K562 (cell line): ENCODE measurements around the gene PLEKHG5. TPM values are rescaled to one million over a fixed set of nuclear protein-coding genes. Genes with fewer than 3 reads are reported as not detected.

ENCODE experiments used
- ASH1L ChIP-seq: fragments of 450-650 bp; IDR thresholded peaks from 2 replicates; pipeline ENCODE4 v1.6.1; 2018; ENCODE audit warnings: borderline replicate concordance, mild to moderate bottlenecking, low read depth; ENCODE audit not compliant: partially characterized antibody
- ATF1 ChIP-seq, 2 experiments: fragments of 450-650 bp in 1 of 2; IDR thresholded peaks; 2 replicates each; pipeline ENCODE4 v1.6.1; 2016; ENCODE audit warnings: missing compliant biosample characterization in 1 of 2, missing genetic modification characterization in 1 of 2
- NFIC ChIP-seq: fragments of 450-650 bp; IDR thresholded peaks from 2 replicates; pipeline ENCODE4 v1.6.1; 2017; ENCODE audit warnings: mild to moderate bottlenecking, inconsistent platforms
- NR2C1 ChIP-seq, 2 experiments: fragments of 450-650 bp; IDR thresholded peaks; 2 replicates each; pipeline ENCODE4 v1.6.1; 2017; ENCODE audit warnings: mild to moderate bottlenecking in 2 of 2, antibody characterized with exemption in 1 of 2, inconsistent platforms in 1 of 2, missing compliant biosample characterization in 1 of 2, missing genetic modification characterization in 1 of 2
- PHTF2 ChIP-seq: fragments of 250-450 bp; sonication (Bioruptor Pico); IDR thresholded peaks from 2 replicates; pipeline ENCODE4 v1.5.0; 2021; ENCODE audit warnings: mild to moderate bottlenecking
- TBL1XR1 ChIP-seq, 2 experiments: IDR thresholded peaks; 2 replicates each; pipeline ENCODE4 v1.6.1; 2012; ENCODE audit warnings: improper control_type of control experiment in 2 of 2, low read length in 2 of 2, mild to moderate bottlenecking in 1 of 2
- VEZF1 ChIP-seq: fragments of 200-800 bp; sonication (Bioruptor generic); IDR thresholded peaks from 2 replicates; pipeline ENCODE4 v1.6.1; 2017; ENCODE audit warnings: missing genetic modification characterization, missing compliant biosample characterization
- ZBED1 ChIP-seq: IDR thresholded peaks from 2 replicates; pipeline ENCODE4 v1.6.1; 2014
- ZNF143 ChIP-seq: sonication (generic); formaldehyde crosslinking; IDR thresholded peaks from 2 replicates; pipeline ENCODE4 v1.9.0; 2022; ENCODE audit warnings: mild to moderate bottlenecking, missing genetic modification reagents
- polyA plus RNA-seq, 8 experiments: library from polyadenylated mRNA; depleted of rRNA in 4 of 8; stranded (reverse) in 5 of 8; unstranded in 3 of 8; fragments of >200 nt; fragmentation: Nextera tagmentation in 2 of 8; fragmentation: Illumina TruSeq in 1 of 8; extraction: Ambion mirVana in 2 of 8; extraction: Trizol in 1 of 8; gene quantifications; 2 replicates each; pipeline versions ENCODE4 v1.2.1 to v1.2.3, GENCODE V29; 2011 to 2014; ENCODE audit warnings: inconsistent platforms in 1 of 8, missing spikeins in 1 of 8
- total RNA-seq, 7 experiments: library from RNA; depleted of rRNA in 6 of 7; stranded (reverse); fragments of >200 nt in 6 of 7; fragmentation: Illumina TruSeq in 2 of 7; extraction: Trizol in 2 of 7; gene quantifications; 2 replicates each; pipeline versions ENCODE4 v1.2.1 to v1.2.3, GENCODE V29; 2011 to 2021; ENCODE audit warnings: low replicate concordance in 1 of 7
- TF ChIP-seq, protein P1 (sequence below), 2 experiments: fragments of 450-650 bp in 1 of 2; IDR thresholded peaks; 2 replicates each; pipeline ENCODE4 v1.6.1; 2011 to 2017; ENCODE audit warnings: low read depth in 2 of 2, antibody characterized with exemption in 1 of 2, borderline replicate concordance in 1 of 2, low read length in 1 of 2, mild to moderate bottlenecking in 1 of 2, mixed read lengths in 1 of 2; ENCODE audit not compliant: control insufficient read depth in 1 of 2
- TF ChIP-seq, protein P2 (sequence below), 3 experiments: fragments of 200-800 bp in 1 of 3; sonication (Bioruptor generic) in 1 of 3; sonication (generic) in 1 of 3; formaldehyde crosslinking in 1 of 3; IDR thresholded peaks; 2 replicates each; pipeline versions ENCODE4 v1.6.1 to v1.8.0; 2016 to 2022; ENCODE audit warnings: mild to moderate bottlenecking in 2 of 3, missing compliant biosample characterization in 2 of 3, missing genetic modification characterization in 2 of 3, missing genetic modification reagents in 1 of 3
- TF ChIP-seq, protein P3 (sequence below): sonication (generic); formaldehyde crosslinking; IDR thresholded peaks from 2 replicates; pipeline ENCODE4 v1.8.0; 2023; ENCODE audit warnings: mild to moderate bottlenecking, missing genetic modification reagents

PLEKHG5 gene
- total and polyA plus RNA-seq, 9 of the 15 experiments (the other 6 are each of a cell fraction or from before 2014, with no cell fraction given): 0.04 to 0.29 (median 0.09) TPM; not detected in 3

DNA sequence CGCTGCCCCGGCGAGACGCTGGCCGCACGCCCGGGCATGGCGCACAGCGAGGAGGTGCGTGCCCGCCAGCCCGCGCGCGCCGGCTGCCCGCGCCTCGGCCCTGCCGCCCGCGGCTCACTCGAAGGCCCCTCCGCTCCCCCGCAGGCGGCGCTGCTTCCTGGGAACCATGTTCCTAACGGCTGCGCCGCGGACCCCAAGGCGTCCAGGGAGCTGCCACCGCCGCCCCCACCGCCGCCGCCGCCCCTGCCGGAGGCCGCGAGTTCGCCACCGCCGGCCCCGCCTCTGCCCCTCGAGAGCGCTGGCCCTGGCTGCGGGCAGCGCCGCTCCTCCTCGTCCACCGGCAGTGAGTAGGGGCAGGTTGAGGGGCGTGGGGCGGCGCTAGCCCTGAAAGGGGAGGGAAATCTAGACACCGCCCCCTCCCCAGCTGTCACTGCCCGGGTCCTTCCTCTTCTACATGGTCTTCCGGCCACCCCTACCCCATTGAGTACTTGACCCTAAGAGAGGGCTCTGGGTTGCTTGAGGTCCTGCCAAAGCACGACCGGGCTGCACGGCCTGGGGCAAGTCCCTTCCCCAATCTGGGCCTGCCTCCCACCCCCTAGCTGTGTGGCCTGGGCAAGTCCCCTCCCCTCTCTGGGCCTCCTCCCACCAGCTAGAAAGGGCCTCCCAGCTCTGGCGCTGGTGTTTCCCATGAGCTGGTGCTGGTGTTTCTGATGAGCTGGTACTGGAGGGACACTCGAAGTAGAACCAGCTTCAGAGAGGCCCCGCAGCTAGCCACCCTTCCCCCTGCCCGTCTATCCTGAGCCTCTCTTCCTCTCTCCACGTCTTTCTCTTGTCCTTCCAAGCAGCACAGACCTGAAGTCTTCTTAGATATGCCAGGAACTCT lies 42.5 kb downstream of the PLEKHG5 start (continued):
- TF ChIP-seq NR2C1 (IDR thresholded peaks at IDR 0.05): no peak
- no peak for TF ChIP-seq NR2C1 (tag; IDR thresholded peaks at IDR 0.05)
- TF ChIP-seq ZNF143 (CRISPR knock-in tag): no peak
- TF ChIP-seq NFIC: no peak
- TF ChIP-seq ASH1L: no peak
- no peak for TF ChIP-seq PHTF2 (CRISPR knock-in tag)
- no peak for TF ChIP-seq VEZF1 (CRISPR knock-in tag)
- no peak for TF ChIP-seq TBL1XR1 (IDR thresholded peaks at IDR 0.05; ENCODE audit: low read length in 2 of 2)
- TF ChIP-seq, protein P1, sequence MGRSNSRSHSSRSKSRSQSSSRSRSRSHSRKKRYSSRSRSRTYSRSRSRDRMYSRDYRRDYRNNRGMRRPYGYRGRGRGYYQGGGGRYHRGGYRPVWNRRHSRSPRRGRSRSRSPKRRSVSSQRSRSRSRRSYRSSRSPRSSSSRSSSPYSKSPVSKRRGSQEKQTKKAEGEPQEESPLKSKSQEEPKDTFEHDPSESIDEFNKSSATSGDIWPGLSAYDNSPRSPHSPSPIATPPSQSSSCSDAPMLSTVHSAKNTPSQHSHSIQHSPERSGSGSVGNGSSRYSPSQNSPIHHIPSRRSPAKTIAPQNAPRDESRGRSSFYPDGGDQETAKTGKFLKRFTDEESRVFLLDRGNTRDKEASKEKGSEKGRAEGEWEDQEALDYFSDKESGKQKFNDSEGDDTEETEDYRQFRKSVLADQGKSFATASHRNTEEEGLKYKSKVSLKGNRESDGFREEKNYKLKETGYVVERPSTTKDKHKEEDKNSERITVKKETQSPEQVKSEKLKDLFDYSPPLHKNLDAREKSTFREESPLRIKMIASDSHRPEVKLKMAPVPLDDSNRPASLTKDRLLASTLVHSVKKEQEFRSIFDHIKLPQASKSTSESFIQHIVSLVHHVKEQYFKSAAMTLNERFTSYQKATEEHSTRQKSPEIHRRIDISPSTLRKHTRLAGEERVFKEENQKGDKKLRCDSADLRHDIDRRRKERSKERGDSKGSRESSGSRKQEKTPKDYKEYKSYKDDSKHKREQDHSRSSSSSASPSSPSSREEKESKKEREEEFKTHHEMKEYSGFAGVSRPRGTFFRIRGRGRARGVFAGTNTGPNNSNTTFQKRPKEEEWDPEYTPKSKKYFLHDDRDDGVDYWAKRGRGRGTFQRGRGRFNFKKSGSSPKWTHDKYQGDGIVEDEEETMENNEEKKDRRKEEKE (IDR thresholded peaks at IDR 0.05; ENCODE audit: borderline replicate concordance in 1 of 2, control insufficient read depth in 1 of 2, low read depth in 2 of 2, low read length in 1 of 2): no peak
- TF ChIP-seq, protein P2, sequence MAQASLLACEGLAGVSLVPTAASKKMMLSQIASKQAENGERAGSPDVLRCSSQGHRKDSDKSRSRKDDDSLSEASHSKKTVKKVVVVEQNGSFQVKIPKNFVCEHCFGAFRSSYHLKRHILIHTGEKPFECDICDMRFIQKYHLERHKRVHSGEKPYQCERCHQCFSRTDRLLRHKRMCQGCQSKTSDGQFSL (CRISPR knock-in tag; IDR thresholded peaks at IDR 0.05): no peak
- TF ChIP-seq, protein P2 (tag; IDR thresholded peaks at IDR 0.05): no peak
- TF ChIP-seq ATF1 (CRISPR knock-in tag; IDR thresholded peaks at IDR 0.05): no peak
- no peak for TF ChIP-seq ATF1 (tag; IDR thresholded peaks at IDR 0.05)
- TF ChIP-seq, protein P3, sequence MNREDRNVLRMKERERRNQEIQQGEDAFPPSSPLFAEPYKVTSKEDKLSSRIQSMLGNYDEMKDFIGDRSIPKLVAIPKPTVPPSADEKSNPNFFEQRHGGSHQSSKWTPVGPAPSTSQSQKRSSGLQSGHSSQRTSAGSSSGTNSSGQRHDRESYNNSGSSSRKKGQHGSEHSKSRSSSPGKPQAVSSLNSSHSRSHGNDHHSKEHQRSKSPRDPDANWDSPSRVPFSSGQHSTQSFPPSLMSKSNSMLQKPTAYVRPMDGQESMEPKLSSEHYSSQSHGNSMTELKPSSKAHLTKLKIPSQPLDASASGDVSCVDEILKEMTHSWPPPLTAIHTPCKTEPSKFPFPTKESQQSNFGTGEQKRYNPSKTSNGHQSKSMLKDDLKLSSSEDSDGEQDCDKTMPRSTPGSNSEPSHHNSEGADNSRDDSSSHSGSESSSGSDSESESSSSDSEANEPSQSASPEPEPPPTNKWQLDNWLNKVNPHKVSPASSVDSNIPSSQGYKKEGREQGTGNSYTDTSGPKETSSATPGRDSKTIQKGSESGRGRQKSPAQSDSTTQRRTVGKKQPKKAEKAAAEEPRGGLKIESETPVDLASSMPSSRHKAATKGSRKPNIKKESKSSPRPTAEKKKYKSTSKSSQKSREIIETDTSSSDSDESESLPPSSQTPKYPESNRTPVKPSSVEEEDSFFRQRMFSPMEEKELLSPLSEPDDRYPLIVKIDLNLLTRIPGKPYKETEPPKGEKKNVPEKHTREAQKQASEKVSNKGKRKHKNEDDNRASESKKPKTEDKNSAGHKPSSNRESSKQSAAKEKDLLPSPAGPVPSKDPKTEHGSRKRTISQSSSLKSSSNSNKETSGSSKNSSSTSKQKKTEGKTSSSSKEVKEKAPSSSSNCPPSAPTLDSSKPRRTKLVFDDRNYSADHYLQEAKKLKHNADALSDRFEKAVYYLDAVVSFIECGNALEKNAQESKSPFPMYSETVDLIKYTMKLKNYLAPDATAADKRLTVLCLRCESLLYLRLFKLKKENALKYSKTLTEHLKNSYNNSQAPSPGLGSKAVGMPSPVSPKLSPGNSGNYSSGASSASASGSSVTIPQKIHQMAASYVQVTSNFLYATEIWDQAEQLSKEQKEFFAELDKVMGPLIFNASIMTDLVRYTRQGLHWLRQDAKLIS (CRISPR knock-in tag): no peak
- no peak for TF ChIP-seq ZBED1
- TF ChIP-seq, all 486 proteins: peak for 11
